NCI-H2107 treated with DMSO at 0.1 percent for 48 hours (cell line): Measurements from ENCODE around the gene SIPA1L3.
"Not testable (repeated sequence)": the region's sequence is repeated elsewhere in the genome, so short reads cannot be mapped to it uniquely, and the experiment has no call there.

ENCODE experiments used
- DNase-seq: peaks from one replicate; lab custom pipeline; 2025; ENCODE audit not compliant: unreplicated experiment; lab: John Stamatoyannopoulos, UW

The SIPA1L3 gene

DNA sequence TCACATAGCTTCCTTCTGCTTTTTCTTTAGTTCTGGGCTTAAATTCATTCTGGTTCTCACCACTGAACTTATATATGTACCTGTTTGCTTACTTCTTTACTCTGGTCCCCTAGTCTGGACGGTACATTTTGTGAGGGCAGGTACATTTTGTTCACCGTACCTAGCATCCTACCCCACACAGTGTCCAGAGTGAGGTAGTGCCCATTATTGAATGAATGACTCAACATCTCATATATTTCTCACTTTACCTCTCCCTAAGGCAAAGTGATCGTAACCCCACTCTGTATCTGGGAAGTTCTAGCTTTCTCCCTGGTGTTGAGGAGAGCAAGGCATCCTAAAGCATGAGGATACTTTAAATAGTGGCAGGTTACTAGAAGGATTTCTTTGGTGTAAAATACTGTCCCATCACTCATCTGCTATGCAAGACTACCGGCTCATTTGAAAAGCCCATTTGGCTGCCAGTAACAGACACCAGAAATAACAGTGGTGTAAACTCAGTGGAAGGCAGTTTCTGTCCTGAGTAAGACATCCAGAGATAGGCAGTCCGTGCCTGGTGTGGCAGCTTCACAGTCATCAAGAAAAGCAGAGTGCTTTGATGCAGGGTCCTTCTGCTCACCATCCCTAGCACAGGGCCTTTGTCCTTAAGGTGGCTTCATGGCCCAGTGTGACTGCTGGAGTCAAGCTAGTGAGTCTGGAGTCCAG is 111.8 kb downstream of the SIPA1L3 start:
- no peak for DNase-seq

DNA sequence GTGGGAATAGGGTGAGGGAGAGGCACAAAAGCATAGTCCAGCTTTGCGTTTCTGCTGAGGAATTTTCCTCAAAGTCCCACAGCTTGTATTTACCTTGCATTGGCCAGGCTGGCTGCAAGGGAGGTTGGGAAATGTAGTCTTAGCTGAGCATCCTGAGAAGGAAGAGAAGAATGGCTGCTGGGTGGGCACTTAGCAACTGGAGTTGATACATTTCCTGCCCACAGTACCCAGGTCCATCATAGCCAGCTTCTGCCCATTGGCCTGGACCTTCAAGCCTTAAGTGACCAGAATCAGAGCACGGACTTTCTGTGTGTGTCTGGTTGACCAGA is 112.4 kb downstream of the SIPA1L3 start:
- DNase-seq = no peak

DNA sequence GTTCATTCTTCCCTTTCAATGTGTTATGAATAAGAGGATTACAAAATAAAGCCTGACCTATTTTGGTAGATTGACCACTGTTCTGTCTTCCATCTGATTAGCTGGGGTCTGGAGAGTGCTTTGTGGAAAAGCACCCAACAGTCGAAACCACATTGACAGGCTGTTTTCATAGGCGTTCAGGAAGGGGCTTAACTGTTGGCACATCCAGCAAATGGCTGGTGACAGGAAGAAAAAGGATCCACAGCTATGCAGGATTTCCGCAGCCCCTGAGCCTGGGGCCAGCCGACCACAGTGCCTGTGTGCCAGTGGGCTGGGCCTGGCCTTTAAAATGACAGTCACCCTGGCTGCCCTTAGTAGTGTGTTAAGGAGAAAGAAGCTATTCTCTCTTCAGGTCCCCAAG is 113.3 kb downstream of the SIPA1L3 start:
- no peak for DNase-seq

- DNase-seq = no peak
Observed at GRCh38 chr19:38021352-38021751, 114.3 kb downstream of the SIPA1L3 start.

DNA sequence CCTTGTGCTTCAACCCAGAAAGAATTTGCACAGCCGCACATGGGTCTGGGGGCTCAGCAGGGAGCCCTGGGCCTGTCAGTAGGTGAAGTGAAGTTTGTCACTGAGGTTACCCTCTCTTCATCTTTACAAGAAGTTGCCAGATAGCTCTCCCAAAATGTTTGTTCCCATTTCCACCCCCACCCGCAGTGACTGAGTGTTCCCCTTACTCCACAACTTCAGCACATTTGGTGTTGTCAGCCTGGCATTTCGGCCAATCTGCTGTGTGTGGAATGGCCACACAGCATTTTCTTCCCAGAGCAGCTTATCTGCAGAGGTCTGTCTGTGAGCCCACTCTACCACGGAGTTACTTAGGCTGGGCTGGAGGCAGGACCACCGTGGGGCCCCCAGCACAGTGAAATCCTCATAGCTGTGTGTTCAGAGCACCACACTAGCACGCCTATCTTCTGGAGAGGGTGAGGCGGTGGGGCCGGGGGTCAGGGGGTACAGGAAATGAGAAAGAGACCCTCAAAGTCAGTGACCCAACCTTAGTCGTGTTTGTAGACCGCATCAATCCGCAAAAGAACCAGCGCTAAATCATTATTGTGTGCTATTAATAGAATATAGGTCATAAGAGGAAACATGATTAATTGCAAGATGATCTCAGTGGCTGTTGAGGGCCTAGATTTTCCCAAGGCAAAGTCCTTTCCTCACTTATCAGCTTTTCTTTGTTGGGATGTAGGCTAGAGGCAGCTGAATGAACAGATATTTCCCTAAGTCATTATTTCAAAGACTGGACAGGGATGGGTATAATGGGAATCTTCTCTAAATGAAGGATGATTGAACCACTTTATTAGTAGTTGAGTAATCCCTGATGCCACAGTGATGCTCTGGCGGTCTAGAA is 116.0 kb downstream of the SIPA1L3 start:
- DNase-seq = no peak

- DNase-seq = no peak
Observed at GRCh38 chr19:38023671-38024541, 116.9 kb downstream of the SIPA1L3 start.

DNA sequence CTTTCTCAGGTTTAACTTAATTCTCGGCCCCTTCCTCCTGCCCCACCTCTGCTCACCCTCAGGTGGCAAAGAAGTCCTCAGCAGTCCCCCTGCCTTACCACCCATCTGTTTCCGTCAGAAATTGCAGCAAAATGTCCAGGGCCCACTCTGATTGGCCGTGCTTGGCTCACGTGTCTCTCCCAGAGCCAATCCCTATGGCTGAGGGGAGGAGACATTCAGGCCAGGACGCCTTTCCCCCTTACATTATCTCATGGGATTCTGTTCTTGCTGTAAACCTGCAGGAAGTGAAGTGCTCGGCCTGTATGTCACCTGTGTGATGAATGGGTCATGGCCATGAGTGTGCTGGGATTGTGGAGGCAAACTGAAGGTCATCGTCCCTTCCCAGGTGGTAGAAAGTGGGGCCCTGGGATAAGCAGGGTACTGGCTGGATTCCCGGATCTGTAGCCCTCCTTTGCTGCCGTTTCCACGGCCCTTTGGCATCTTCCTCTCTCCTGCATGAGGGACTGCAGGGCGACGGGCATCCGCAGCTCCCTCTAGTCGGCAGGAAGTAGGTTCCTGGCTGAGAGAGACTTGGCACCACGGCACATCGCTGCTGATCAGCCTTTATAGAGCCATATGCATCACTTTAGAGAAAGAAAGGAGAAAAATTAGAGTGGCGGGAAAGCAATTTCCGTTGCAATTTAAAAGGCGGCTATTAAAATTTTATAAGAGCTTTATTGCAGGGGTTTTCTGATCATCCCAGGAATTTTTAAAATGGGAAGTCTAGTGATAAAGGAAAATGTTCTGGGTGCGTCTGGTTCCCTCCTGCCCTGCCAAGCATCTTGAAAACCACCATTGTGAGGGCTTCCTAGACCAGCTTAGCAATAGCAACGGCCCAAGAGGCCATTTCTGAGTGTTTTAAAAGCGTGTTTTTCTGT is 118.2 kb downstream of the SIPA1L3 start:
- no peak for DNase-seq

- DNase-seq = no peak
Observed at GRCh38 chr19:38025909-38026307, 118.9 kb downstream of the SIPA1L3 start.

- DNase-seq = no peak
Observed at GRCh38 chr19:38028913-38029510, 122.0 kb downstream of the SIPA1L3 start.

DNA sequence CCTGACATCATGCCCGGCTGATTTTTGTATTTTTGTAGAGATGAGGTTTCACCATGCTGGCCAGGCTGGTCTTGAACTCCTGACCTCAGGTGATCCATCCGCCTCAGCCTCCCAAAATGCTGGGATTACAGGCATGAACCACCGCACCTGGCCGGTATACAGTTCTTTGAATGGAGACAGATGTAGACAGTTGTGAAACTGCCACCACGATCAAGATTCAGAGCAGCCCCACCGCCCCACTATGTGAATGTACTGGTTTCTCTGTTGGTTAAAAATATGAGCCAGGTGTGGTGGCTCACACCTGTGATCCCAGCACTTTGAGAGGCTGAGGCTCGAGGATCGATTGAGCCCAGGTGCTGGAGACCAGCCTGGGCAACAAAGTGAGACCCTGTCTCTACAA is 123.0 kb downstream of the SIPA1L3 start:
- not testable (repeated sequence) for DNase-seq

GRCh38 chr19:38030686-38031422 is 123.8 kb downstream of the SIPA1L3 start:
- DNase-seq = no peak

DNA sequence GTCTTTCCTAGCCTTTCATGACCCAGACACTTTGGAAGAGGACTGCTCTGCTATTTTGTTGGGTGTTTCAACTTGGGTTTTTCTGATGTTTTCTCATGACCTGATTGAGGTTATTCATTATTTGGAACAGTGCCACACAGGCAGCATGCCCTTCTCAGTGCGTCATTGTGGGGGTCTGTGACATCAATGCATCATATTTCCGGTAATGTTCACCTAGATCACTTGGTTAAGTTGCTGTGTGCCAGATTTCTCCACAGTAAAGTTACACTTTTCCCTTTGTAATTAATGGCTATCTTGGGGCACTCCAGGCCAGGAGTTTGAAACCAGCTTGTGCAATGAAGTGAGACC is 124.4 kb downstream of the SIPA1L3 start:
- no peak for DNase-seq

- no peak for DNase-seq
Observed at GRCh38 chr19:38032151-38032550, 125.1 kb downstream of the SIPA1L3 start.

DNA sequence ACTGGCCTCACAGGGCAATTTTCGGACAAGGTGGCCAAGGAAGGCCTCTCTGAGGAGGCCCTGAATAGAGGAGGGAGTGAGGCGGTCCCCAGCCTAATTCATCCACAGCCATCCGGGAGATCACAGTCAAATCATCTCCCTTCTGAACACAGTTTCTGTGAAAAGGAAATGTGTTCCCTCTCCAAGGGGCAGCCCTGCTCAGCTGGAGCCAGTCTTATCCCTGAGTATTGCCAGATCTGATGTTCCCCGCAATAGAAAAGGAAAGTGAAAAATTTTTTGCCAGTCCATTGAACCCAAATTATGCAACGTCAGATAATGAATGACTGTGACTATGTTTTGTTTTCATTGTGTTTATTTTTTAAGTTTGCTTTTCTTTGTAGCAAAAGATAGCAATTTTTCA is 125.9 kb downstream of the SIPA1L3 start:
- DNase-seq = no peak

GRCh38 chr19:38033658-38034491 is 126.9 kb downstream of the SIPA1L3 start:
- no peak for DNase-seq

DNA sequence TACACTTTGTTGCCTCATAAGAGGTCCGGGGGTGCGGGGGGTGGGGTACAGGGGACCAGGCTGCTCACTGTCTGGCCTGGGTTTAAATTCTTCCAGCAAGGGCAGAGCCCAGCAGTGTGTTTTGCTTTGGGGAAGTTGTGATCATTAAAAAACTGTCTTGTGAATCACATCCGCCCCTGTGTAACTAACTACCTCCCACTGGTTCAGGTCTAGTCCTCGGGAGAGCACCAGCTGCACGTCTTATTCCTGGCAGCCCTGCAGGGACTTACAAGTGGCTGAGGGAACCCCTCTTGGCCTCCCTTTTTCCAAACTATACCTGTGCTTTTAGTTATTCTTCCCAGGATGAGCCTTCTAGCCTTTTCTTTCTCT is 127.5 kb downstream of the SIPA1L3 start:
- DNase-seq = no peak

GRCh38 chr19:38035515-38036495 is 128.8 kb downstream of the SIPA1L3 start:
- no peak for DNase-seq
